Measurements from ENCODE around the gene TRIM33. TPM values are rescaled to one million over a fixed set of nuclear protein-coding genes. Genes with fewer than 3 reads are reported as not detected.
"Not testable (repeated sequence)": the region's sequence is repeated elsewhere in the genome, so short reads cannot be mapped to it uniquely, and the experiment has no call there.

Gene TRIM33
- polyA plus RNA-seq, 3 donors: 44.4 to 62.2 (median 57.9) TPM

GRCh38 chr1:114428083-114428754 lies 82.8 kb downstream of the TRIM33 start:
- DNase-seq: no peak

GRCh38 chr1:114427612-114428011 lies 83.4 kb downstream of the TRIM33 start:
- no peak for DNase-seq

DNA sequence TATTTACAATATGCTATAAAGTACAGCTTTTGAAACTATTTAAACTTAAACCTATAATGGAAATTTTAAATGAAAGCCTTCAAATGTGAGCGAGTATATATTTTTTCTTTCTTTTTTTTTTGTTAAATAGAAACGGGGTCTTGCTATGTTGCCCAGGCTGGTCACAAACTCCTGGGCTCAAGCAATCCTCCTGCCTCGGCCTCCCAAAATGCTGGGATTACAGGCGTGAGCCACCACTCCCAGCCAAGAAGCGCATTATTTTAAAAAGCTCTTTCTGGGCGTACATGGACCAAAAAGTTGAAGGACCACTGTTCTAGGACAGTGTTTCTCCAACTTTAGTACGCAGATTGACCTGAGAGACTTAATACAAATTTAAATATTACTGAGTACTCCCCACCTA lies 87.5 kb downstream of the TRIM33 start:
- DNase-seq: no peak

- not testable (repeated sequence) for DNase-seq
Measured at GRCh38 chr1:114418948-114419347, 92.1 kb downstream of the TRIM33 start.

- DNase-seq: no peak
Measured at GRCh38 chr1:114397601-114398000, 113.4 kb downstream of the TRIM33 start.

DNA sequence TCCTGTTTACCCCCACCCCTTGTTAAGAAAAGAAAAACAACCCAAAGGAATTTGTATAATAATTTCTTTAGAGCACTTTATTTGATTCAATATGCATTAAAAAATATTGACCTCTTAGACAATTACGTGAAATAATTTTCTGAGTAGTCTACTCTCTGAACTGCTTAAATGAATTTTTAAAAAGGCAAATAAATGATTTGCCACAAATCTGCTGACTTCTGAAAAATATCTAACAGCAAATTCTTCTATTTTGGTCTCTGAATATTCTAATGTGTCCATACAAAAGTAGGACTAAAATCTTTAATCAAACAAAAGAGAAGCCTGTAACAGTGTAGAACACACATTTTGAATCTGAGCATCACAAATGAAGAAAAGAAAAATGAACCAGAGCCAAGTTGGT lies 115.1 kb downstream of the TRIM33 start:
- DNase-seq: no peak

GRCh38 chr1:114390960-114391359 lies 120.0 kb downstream of the TRIM33 start:
- DNase-seq: no peak

- no peak for DNase-seq
Measured at GRCh38 chr1:114390361-114390760, 120.6 kb downstream of the TRIM33 start.

- DNase-seq: no peak
Measured at GRCh38 chr1:114388432-114389003, 122.5 kb downstream of the TRIM33 start.

GRCh38 chr1:114387585-114387984 lies 123.4 kb downstream of the TRIM33 start:
- not testable (repeated sequence) for DNase-seq

DNA sequence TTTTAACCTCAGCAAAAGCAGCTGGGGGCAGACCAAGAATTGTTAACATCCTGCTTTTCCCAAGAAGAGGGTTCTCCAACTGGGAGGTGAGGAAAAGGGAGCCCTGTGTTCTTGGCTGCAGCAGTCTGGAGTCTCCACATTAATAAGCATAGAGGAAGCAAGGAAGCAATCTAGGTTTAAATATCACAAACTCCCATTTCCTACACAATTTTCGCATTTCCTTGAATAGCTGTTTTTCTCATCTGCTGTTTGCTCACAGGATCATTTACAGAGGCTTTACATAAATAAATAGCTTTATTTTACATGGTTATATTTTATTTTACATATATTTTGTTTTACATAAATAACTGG lies 124.0 kb downstream of the TRIM33 start:
- no peak for DNase-seq

GRCh38 chr1:114386129-114387009 lies 124.6 kb downstream of the TRIM33 start:
- DNase-seq: no peak

DNA sequence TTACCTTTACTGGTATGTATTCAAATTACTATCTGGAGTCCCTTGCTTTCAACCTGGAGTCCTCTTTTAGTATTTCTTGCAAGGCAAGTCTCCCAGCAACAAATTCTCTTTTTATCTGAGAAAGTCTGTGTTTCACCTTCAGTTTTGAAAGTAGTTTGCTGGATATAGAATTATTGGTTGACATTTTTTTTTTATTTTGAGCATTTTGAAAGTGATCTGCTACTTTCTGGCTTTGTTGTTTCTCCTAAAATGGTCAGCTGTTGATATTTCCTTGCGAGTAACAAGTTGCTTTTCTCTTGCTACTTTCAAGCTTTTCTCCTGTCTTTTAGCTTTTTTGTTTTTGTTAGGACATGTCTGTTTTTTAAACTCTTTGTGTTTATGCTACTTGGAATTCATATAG lies 126.1 kb downstream of the TRIM33 start:
- DNase-seq: no peak

DNA sequence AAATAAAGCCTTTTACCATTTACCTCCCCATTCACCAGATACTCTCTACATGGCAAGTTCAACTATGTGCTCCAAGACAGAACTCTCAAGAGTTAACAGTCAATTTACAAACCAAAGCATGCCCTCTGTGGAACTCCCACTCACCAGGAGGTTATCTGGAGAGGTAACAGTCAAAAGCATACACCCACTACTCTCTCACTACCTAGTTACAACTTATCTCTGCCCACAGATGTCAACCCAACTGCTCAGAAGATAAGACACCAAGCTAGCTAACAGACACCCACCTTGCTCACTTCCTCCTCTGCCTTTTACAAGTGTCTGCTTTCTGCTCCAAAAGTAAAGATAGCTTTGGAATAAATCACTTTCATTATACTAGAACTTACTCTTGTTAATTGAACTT lies 131.0 kb downstream of the TRIM33 start:
- DNase-seq: no peak

GRCh38 chr1:114379358-114379757 lies 131.6 kb downstream of the TRIM33 start:
- DNase-seq: no peak

DNA sequence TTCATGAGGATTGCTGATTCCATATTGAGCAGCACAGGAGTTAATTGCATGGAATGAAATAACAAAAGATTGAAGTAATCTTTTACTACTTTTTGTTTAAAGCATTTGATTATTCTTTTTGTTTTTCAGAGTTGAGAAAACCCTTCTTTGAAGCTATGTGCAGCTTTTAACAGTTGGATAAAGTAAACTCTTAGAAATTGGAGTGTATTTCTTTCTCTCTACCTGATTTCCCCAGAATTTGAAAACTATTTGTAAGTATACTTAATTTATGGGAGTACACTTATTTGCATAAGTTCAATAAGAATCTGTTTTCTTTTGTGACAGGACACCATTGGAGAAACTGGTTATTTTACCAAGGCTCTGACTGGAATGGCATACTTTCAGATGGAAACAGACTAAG lies 133.6 kb downstream of the TRIM33 start:
- DNase-seq: no peak

- no peak for DNase-seq
Measured at GRCh38 chr1:114369930-114370329, 141.1 kb downstream of the TRIM33 start.

DNA sequence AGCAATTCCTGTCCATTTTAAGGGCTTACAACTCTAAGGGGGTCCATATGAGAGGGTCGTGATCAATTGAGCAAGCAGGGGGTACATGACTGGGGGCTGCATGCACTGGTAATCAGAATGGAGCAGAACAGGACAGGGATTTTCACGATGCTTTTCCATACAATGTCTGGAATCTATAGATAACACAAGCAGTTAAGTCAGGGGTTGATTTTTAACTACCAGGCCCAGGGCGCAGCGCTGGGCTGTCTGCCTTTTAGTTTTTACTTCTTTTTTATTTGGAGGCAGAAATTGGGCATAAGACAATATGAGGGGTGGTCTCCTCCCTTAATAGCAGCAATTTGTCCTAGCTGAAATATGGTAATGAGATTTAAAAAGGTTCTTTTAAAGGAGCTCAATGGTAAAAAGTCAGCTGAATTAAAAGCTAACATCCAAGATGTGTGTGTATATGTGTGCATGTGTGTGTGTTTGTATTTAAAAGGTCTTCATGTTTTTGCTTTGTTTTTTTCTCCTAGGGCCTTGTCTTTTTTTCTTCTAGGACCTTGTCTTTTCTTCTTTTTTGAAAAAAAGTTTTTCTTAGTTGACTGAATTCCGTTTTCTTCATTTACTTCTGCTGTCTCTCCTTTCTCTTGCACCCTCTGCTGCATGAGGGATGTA lies 141.6 kb downstream of the TRIM33 start:
- DNase-seq: not testable (repeated sequence)

DNA sequence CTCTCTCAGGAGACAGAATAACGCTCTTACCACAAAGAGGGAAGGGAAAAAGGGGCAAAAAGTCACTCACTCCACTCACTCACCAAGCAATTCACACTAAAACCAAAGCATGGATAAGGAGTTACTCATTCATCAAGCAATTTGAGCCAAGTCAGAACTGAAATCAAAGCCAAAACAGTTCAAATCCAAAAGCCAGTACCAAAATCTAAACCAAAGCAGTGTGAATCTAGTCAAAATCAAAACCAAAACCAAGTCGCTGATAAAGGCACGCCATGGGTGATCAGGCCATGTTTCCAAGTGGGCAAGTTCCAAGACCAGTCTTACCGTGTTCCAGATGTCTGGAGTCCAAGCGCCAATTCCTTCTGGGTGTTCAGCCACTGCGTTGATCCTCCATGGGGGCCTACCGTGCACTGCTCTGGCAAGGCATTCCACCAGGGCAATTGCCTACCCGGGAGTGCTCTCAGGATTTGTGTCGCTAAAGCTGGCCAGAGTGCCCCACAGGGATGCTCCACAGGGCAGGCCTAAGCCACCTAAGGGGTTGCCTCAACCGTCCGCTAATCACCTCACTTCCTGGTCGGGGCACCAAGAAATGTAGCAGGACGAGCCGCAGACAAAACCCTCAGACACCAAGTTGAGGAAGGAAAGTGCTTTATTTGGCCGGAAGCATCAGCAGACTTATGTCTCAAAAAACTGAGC lies 142.3 kb downstream of the TRIM33 start:
- DNase-seq: no peak

DNA sequence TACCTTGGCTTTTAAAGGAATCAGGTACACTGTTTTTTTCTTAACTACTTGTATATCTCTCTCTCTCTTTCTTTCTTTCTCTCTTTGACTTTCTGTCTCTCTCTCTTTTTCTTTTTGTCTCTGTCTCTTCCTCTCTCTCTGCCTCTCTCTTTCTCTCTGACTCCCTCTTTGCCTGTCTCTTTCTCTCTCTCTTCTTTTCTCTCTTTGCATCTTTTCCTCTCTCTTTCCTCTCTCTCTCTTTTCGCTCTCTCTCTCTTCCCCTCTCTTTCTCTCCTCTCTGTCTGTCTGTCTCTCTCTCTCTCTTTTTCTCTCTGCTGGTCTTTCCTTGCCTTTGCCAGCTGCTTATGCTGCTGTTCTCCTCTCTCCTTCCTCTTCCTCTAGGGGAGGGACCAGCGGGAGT lies 143.2 kb downstream of the TRIM33 start:
- no peak for DNase-seq

DNA sequence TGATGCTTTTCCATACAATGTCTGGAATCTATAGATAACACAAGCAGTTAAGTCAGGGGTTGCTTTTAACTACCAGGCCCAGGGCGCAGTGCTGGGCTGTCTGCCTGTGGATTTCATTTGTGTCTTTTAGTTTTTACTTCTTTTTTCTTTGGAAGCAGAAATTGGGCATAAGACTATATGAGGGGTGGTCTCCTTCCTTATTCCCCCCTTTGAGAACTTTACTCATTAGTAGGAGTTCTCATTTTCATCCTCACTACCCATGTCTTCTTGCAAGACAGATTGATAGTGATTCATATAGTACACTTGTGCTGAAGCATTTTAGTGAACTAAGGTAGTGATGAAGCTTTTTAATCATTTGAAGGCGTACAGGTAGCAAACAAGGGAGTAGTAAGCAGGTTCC lies 147.8 kb downstream of the TRIM33 start:
- not testable (repeated sequence) for DNase-seq

GRCh38 chr1:114359791-114360190 lies 151.2 kb downstream of the TRIM33 start:
- DNase-seq: no peak

Measured in renal pelvis (tissue), 4 donors.